K562 (cell line): Measurements from ENCODE around the gene KCNK4. TPM values are rescaled to one million over a fixed set of nuclear protein-coding genes. Genes with fewer than 3 reads are reported as not detected.

Experiments used
- ATF3 ChIP-seq, 2 experiments: fragments of 450-650 bp in 1 of 2; sonication (generic) in 1 of 2; formaldehyde crosslinking in 1 of 2; IDR thresholded peaks in 1 of 2; conservative IDR thresholded peaks in 1 of 2; 2 replicates each; pipeline versions ENCODE4 v1.6.1 to v1.8.1; 2016 to 2023; ENCODE audit warnings: mild to moderate bottlenecking in 2 of 2, moderate library complexity in 2 of 2, inconsistent platforms in 1 of 2, missing genetic modification reagents in 1 of 2
- FOSL1 ChIP-seq: fragments of 200-800 bp; sonication (Bioruptor generic); conservative IDR thresholded peaks from 2 replicates; pipeline ENCODE4 v1.6.1; 2016; ENCODE audit warnings: missing genetic modification characterization, missing compliant biosample characterization
- IRF2 ChIP-seq: sonication (generic); formaldehyde crosslinking; IDR thresholded peaks from 2 replicates; pipeline ENCODE4 v1.8.1; 2022; ENCODE audit warnings: mild to moderate bottlenecking, missing genetic modification reagents
- PATZ1 ChIP-seq: fragments of 250-450 bp; sonication (Bioruptor Pico); IDR thresholded peaks from 2 replicates; pipeline ENCODE4 v1.5.0; 2020; ENCODE audit warnings: mild to moderate bottlenecking, borderline replicate concordance
- RHOXF2B ChIP-seq: fragments of 250-450 bp; sonication (Bioruptor Pico); conservative IDR thresholded peaks from 2 replicates; pipeline ENCODE4 v1.5.1; 2021
- ZBTB40 ChIP-seq, 2 experiments: fragments of 450-650 bp in 1 of 2; sonication (generic) in 1 of 2; formaldehyde crosslinking in 1 of 2; IDR thresholded peaks; 2 replicates each; pipeline versions ENCODE4 v1.7.1 to v1.9.0; 2016 to 2022; ENCODE audit warnings: inconsistent platforms in 1 of 2, mild to moderate bottlenecking in 1 of 2, missing genetic modification reagents in 1 of 2
- ZC3H4 ChIP-seq: sonication (generic); formaldehyde crosslinking; IDR thresholded peaks from 2 replicates; pipeline ENCODE4 v1.9.0; 2021; ENCODE audit warnings: missing genetic modification reagents, borderline replicate concordance
- polyA plus RNA-seq, 8 experiments: library from polyadenylated mRNA; depleted of rRNA in 4 of 8; stranded (reverse) in 5 of 8; unstranded in 3 of 8; fragments of >200 nt; fragmentation: Nextera tagmentation in 2 of 8; fragmentation: Illumina TruSeq in 1 of 8; extraction: Ambion mirVana in 2 of 8; extraction: Trizol in 1 of 8; gene quantifications; 2 replicates each; pipeline versions ENCODE4 v1.2.1 to v1.2.3, GENCODE V29; 2011 to 2014; ENCODE audit warnings: inconsistent platforms in 1 of 8, missing spikeins in 1 of 8
- total RNA-seq, 7 experiments: library from RNA; depleted of rRNA in 6 of 7; stranded (reverse); fragments of >200 nt in 6 of 7; fragmentation: Illumina TruSeq in 2 of 7; extraction: Trizol in 2 of 7; gene quantifications; 2 replicates each; pipeline versions ENCODE4 v1.2.1 to v1.2.3, GENCODE V29; 2011 to 2021; ENCODE audit warnings: low replicate concordance in 1 of 7
- TF ChIP-seq, protein P1 (sequence below): fragments of 450-650 bp; IDR thresholded peaks from 2 replicates; pipeline ENCODE4 v1.6.1; 2016

The KCNK4 gene
- total and polyA plus RNA-seq, 9 of the 15 experiments (the other 6 are each of a cell fraction or from before 2014, with no cell fraction given): not detected

DNA sequence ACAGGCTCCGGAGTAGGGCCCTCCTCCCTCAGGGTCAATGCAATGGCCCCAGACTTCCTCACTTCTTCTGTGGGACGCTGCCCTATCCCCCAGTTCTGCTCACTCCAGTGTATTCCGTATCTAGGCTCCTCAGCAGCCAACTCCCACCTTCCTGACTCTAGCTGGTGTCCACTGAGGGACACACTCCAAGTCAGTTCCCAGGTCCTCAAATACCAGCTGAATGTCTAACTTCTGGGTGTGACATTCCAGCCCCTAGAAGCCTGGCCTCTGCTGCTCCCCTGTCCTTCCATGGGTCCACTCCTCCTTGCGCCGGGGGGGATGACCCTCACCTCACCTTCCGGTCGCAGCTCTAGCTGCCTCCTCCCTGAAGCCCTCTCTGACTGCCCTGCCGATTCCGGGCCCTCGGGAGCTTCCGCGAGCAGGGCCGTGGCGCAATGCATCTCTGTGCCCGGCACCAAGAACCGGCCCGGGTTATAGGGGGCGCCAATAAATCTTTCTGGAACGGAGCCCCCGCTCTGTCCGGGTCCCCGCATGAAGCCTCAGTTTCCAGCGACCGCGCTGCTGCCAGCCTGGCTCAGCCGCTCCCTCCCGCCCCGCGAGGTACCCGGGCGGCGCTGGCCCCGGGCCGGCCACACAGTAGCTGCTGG is 22.1 kb upstream of the KCNK4 start (continued):
- TF ChIP-seq ZBTB40 (IDR thresholded peaks at IDR 0.05): peak; percentile 55; the same call in 1 of the 2 replicates
- no peak for TF ChIP-seq ZBTB40 (CRISPR knock-in tag; IDR thresholded peaks at IDR 0.05)
- no peak for TF ChIP-seq ATF3 (IDR thresholded peaks at IDR 0.05)
- TF ChIP-seq ATF3 (CRISPR knock-in tag; conservative IDR thresholded peaks at IDR 0.05): no peak
- TF ChIP-seq RHOXF2B (CRISPR knock-in tag): no peak
- peak; percentile 33; the same call in 1 of the 2 replicates for TF ChIP-seq ZC3H4
- TF ChIP-seq, protein P1, sequence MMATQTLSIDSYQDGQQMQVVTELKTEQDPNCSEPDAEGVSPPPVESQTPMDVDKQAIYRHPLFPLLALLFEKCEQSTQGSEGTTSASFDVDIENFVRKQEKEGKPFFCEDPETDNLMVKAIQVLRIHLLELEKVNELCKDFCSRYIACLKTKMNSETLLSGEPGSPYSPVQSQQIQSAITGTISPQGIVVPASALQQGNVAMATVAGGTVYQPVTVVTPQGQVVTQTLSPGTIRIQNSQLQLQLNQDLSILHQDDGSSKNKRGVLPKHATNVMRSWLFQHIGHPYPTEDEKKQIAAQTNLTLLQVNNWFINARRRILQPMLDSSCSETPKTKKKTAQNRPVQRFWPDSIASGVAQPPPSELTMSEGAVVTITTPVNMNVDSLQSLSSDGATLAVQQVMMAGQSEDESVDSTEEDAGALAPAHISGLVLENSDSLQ: peak; percentile 11; the same call in 1 of the 2 replicates
- peak; percentile 57; the same call in 1 of the 2 replicates for TF ChIP-seq PATZ1 (CRISPR knock-in tag)
- TF ChIP-seq FOSL1 (tag): peak; percentile 47
- TF ChIP-seq IRF2 (CRISPR knock-in tag): no peak
